ENCODE data around the gene SH2D3C. TPM values are rescaled to one million over a fixed set of nuclear protein-coding genes. Genes with fewer than 3 reads are reported as not detected.

SH2D3C gene
- total RNA-seq, 1 donor = 79.7 TPM

DNA sequence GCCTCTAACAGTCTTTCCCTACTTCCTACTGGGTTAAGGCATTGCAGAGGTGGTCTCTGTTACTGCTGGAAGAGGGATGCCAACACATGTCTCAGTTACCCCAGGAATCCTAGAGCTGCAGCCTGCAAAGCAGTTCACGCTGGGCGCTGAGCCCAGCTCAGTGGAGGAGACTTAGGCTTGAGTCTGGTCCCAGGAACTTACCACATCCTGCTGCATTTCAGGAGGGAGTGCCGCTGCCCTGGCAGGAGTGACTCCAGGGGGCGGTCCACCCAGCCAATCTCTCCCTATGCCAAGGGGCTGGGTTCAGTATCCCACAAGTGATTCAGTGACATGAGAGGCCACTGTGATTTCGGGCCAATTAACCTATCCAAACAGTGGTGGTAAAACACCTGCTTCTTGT is 55.0 kb downstream of the SH2D3C start:
- DNase-seq (ENCODE audit: low read depth in 2 of 3, low spot score in 2 of 3) = no peak

DNA sequence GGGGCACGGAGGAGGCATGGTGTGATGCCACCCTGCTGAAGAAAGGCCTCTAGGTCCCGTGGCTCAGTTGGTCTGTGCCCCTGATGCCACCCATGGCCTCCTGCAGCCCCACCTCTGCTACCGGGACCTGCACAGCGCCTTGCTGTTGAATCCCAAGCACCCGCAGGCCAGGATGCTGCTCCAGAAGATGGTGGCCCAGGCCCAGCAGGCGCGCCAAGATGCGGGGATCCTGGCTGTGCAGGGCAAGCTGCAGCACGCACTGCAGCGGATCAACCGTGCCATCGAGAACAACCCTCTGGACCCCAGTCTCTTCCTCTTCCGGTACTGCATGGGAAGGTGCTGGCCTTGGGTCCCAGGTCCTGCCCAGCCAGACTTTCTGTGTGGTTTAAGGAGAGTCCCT is 55.5 kb downstream of the SH2D3C start:
- no peak for DNase-seq (ENCODE audit: low read depth in 2 of 3, low spot score in 2 of 3)

DNA sequence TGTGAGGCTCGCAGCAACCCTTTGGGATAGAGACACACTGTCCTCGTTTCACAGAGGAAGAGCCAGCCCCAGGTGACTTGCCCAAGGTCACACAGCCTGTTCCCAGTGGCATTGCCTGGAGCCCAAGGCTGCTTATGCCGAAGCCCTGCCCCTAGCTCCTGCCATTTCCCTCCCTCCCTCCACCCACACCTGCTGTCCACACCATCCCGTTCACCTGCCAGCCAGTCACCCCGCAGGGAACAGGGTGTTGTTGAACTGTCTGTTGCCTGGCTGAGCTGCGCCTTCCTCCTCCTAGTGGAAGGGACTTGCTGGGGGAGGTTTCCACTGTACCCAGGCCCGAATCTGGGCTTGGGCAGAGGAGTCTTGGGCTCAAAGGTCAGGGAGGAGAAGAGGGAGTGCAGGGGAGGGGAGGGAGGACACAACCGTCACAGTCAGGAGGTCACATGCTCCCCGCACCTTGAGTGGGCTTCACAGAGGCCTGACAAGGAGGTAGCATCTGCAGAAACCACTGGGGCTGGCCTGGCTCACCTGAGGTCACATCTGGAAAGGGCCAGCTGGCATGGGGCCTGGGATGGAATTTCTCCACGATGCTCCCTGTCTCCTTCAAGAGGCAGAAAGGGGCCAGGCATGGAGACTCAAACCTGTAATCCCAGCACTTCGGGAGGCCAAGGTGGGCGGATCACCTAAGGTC is 56.3 kb downstream of the SH2D3C start:
- DNase-seq (ENCODE audit: low read depth in 2 of 3, low spot score in 2 of 3) = no peak

DNA sequence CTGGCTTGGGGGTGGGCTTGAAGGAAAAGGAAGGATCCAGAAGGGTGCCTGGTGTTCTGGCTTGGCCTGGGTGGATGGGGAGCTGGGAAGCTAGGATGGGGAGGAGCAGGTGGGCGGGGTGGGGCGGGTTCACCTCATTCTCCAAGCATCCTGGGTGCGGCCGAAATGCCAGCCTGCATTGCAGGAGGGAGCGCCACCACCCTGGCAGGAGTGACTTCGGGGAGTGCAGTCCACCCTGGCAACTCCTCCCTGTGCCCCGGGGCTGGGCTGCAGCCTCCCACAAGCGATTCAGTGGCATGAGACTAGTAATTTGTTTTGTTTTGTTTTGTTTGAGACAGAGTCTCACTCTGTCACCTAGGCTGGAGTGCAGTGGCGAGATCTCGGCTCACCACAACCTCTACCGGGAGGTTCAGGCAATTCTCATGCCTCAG is 57.1 kb downstream of the SH2D3C start:
- DNase-seq (ENCODE audit: low read depth in 2 of 3, low spot score in 2 of 3) = no peak

DNA sequence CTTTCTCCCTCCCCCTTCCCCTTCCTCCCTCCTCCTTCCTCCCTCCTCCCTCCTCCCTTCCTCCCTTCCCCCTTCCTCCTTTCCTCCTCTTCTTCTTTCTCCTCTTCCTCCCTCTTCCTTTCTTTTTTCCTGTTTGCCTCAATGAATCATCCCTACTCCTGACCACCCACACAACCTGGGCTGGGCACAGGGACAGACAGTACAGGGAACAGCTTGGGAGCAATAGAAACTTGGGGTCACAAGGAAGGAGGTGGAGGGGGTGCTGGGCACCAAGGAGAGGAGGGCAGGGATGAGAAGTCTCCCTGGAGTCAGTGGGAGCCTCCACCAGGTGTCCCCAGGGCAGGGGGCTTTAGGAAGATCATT is 57.6 kb downstream of the SH2D3C start:
- DNase-seq (ENCODE audit: low read depth in 2 of 3, low spot score in 2 of 3) = no peak

DNA sequence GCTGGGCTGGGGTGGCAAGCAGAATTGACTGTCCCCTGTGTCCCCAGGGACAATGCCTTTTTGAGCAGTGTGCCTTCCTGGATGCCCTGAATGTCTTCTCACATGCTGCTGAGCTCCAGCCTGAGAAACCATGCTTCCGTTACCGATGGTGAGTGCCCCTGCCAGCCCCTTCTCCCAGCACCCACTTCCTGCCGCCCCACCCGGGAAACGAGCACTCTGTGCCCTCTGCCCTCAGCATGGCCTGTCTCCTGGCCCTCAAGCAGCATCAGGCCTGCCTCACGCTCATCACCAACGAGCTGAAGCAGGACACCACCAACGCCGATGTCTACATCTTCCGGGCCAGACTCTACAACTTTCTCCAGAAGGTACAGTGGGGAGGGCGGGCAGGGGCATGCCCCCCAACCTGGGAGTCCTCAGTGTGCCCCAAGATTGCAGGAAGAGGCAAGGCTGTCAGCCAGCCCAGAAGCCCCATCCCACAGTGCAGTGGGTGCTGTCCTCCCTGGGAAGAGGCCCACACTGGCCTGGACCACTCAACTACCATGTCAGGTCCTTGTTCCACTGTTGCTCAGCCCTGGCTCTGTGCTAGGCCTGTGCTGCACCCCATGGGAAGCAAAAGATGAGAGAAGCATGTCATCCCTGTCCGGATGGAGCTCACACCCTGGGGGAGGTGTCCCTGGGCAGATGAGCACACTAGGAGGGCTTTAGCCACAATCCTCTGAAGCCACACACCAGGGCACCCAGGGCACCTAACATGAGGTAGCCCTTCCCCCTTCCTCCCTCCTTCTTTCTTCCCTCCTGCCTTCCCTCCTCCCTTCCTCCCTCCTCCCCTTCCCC is 58.2 kb downstream of the SH2D3C start:
- DNase-seq (ENCODE audit: low read depth in 2 of 3, low spot score in 2 of 3) = no peak

DNA sequence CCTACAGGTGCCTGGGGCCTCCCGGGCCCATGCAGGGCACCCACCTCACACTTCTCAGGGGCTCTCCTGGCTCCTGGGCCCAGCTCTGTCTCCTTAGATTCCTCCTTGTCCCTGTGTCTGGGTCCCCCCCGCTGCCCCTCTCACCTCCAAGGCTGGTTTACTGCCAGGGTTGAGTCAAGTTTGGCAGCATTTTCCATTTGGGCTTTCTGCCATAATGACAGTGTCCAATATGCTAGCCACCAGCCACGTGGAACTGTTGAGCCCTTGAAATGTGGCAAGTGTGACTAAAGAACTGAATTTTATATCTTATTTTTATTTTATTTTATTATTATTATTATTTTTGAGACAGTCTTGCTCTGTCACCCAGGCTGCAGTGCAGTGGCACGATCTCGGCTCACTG is 60.7 kb downstream of the SH2D3C start:
- DNase-seq (ENCODE audit: low read depth in 2 of 3, low spot score in 2 of 3) = no peak

DNA sequence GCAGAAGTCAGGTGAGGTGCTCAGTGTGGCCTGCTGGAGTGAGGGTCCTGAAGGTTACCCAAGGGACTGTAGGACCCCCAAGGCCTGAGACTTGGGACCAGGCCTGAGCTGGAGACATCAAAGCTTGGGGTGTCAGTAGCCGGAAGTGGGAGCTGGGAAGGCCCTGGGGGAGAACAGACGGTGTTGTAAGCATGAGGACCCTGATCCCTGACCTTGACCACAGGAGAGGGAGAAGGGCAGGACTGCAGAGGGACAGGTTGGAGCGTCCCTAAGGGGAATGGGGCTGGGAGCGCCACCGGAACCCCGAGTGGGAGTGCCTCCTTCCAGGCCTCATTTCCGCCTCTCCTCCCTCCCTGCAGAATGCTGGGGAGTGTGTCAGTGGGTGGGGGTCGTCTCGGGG is 62.1 kb downstream of the SH2D3C start:
- DNase-seq (ENCODE audit: low read depth in 2 of 3, low spot score in 2 of 3) = no peak

DNA sequence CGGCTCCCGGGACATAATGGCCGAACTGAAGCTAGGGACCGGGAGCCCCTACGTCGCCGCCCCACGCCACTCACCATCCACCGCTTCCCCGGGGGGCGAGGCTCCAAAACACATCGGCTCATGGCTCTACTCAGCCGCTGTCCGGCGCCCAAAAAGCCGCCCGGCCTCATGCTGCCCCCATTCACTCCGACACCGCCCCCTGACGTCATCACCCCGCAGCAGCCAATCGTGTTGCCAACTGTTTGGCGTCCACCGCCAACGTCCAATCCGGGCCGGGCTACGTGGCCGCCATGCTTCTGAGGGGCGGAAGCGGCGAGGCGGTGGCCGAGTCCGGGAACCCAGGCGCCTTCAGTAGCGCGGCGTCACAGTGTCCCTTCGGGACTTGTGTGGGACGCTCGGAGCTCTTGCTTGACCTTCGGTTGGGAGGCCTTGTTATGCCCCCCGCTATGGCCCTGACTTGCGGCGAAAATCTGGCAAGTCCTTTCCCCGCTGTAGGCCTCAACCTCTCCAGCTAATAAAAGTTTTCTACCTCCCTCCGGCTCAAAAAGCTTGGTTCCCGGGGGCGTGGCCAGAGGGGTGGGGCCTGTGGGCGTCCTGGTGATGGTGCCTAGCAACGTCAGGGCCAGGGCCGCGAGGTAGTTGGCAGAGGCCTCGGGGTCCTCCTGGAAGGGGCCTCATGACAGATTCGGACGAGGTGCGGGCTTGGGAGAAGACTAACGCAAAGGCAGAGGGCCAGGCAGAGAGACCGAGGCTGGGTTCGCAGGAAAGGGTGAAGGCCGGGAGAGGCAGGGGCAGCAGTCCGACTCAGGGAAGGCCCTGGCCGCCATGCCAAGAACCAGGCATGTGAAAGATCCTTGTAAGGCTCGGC is 62.8 kb downstream of the SH2D3C start, which contains the start of the genes PTRH1 and TTC16:
PTRH1 (minus strand) TSS at position 194 of the 868 bp plus-strand sequence; CDS start at position 170, 24 bp downstream.
TTC16 (plus strand) TSS at position 610 of the 868 bp plus-strand sequence; CDS start at position 677, 67 bp downstream.
- DNase-seq (ENCODE audit: low read depth in 2 of 3, low spot score in 2 of 3) = peak; percentile 89 to 97 (median 95)

DNA sequence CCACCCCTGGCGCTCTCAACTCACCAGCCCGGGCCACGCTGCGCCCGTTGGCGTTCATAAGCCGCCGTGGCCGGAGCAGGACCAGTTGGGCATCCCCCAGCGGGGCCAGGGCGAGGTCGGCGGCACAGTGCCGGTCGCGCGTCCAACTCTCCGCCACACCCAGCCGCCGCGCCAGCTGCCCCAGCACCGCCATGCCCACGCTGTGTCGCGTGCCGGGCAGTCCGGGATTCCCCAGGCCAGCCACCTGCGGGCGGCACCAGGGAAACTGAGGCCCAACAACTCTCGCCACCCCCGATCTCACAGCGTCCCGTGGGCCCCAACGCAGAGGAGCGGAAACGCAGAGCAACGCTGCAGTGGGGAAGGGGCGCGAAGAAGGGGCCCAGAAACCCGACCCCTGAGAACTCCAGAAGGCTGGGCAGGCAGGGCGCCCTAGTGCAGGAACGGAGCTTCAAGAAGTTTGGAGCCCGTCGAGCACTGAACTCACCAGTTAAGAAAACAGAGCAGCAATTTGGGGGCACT is 63.5 kb downstream of the SH2D3C start:
- no peak for DNase-seq (ENCODE audit: low read depth in 2 of 3, low spot score in 2 of 3)

DNA sequence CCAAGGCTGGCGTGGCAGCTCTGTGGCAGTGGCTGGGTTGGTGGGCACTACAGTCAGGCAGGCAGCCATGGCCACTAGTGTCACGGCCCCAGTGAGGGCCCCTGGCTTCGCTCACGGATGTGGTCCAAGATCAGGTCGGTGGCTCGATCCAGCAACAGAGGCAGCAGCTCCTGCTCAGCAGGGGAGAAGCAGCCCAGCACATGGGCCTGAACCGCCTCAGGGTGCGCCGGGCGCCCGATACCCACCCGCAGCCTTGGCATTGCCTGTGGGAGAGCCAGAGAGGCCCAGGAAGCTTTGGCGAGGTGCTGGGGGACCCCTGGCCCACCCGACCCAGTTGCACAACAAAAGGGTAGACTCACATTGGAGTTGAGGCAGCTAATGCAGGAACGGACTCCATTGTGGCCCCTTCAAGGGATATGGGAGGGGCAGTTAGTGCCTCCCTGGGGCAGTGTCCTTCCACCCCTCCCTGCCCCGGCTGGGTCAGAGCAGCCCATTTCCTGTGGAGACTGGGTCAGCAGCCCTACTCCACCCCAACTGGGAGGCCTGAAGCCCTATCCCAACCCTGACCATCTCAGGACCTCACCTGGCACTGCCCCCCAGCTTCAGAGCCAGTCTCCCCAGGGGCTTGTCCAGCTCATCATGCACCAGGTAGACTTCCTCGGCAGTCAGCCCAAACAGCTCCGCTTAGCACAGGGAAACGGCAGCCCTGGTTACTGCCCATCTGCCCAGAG is 64.3 kb downstream of the SH2D3C start:
- no peak for DNase-seq (ENCODE audit: low read depth in 2 of 3, low spot score in 2 of 3)

DNA sequence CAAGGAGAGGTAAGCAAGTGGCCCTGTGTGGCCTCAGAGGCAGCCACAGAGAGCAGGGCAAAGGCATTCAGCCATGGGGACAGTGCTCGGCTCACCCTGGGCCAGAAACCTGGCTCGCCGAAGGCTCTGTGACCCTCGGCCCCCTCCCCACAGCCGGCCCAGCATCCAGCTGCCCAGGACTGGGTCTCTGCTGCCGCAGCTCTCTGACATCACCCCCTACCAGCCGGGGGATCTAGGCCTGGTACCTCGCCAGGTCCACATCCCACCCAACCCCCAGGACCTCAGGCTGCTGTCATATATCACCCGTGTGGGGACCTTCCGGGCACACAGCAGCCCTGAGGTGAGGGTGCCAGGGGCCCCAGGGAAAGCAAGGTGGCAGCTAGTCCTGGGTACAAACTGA is 65.6 kb downstream of the SH2D3C start:
- DNase-seq (ENCODE audit: low read depth in 2 of 3, low spot score in 2 of 3) = no peak

DNA sequence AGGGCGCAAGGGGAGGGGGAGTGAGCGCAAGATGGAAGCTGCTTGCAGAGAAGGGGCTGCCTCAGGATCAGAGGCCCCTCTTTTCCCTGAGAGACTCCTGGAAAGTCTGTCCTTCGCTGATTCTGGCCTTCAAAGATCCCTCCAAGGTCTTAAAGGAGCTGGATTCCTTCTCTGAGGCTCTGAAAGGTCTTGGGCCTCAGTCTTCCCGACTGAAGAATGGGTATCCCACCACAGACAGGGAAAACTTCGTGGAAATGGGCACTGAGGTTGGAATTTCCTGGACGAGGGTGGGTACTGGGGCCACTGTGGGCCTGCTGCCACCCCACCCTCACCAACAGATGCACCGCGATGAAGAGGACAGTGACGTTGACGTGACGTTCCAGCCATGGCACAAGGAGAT is 66.1 kb downstream of the SH2D3C start:
- no peak for DNase-seq (ENCODE audit: low read depth in 2 of 3, low spot score in 2 of 3)

DNA sequence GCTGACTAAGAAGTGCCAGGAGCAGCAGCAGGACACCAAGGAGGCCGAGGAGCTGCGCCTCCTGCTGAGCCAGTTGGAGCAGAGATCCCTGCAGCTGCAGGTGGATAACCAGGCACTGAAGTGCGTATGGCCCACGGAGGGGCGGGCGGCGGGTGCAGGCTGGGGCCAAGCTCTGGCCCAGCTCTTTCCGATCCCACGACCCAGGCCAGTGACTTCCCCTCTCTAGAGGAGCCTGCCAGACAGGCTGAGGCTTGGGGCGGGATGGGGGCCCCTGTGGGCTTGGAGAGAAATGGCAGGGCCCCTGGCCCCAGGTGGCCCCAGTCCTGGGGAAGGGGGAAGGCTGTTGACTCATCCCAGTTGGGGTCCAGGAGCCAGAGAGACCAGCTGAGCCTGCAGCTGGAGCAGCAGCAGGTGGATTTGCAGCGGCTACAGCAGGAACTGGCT is 66.6 kb downstream of the SH2D3C start:
- no peak for DNase-seq (ENCODE audit: low read depth in 2 of 3, low spot score in 2 of 3)

DNA sequence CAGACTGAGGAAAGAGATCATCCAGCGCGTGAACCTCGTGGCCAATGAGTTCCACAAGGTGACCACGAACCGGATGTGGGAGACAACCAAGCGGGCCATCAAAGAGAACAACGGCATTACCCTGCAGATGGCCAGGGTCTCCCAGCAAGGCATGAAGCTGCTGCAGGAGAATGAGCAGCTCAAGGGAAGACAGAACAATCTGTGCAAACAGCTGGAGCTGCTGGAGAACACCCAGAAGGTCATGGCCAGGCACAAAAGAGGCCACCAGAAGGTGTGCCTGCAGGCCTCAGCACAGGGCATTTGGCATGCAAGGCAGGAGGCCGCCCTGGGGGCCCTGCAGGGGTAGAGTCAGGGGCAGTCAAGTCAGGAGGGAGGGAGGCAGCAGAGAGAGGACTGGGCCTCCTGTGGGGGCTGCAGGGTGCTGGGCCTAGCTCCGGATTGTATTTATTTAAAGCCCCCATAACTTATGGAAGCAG is 67.2 kb downstream of the SH2D3C start:
- peak in 1 of 3 donors; percentile 50 for DNase-seq (ENCODE audit: low read depth in 2 of 3, low spot score in 2 of 3)

DNA sequence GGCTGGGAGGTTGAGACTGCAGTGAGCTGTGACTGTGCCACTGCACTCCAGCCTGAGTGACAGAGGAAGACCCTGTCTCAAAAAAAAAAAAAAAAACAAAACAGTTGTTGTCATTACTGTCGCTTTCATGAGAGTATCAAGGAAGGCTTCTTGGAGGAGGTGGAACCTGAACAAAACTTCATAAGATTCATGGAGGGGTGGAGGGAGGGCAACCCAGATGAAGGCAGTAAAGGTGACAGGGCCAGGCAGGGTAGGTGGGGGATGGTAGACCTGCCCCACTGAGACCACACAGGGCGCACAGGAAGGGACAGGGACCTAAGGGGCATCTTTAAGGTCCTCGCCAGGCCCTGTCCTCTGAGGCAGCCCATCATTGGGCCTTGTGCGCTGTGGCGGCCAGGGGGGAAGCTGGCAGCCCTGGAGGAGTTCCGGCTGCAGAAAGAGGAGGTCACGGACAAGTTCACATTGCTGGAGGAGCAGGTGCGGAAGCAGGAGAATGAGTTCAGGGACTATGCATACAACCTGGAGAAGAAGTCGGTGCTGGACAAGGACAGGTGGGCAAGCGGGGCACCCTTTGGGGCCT is 68.2 kb downstream of the SH2D3C start:
- DNase-seq (ENCODE audit: low read depth in 2 of 3, low spot score in 2 of 3) = no peak

DNA sequence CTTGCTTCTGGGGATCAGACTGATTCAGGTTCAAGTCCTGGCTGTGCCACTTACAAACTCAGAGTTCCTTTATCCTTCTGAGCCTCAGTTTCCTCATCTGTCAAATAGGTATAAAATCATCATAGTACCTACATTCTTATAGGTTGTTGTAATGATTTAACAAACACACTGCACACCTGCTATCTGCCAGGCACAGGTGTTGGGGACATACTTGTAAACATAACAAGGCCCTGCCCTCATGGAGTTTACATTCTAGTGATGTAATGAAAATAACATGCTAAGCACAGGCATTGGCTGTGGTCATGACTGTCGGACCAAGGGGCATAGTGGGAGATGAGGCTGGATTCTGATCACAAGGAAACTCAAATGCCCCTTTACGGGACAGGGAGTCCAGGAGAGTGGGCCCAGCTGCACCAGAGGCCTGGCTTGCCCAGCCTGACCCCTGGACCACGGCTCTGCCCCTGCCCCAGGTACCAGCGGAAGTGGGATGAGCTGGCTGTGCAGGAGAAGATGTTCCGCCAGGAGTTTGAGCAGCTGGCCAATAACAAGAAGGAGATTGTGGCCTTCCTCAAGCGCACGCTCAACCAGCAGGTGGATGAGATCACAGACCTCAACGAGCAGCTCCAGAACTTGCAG is 69.4 kb downstream of the SH2D3C start:
- DNase-seq (ENCODE audit: low read depth in 2 of 3, low spot score in 2 of 3) = no peak

DNA sequence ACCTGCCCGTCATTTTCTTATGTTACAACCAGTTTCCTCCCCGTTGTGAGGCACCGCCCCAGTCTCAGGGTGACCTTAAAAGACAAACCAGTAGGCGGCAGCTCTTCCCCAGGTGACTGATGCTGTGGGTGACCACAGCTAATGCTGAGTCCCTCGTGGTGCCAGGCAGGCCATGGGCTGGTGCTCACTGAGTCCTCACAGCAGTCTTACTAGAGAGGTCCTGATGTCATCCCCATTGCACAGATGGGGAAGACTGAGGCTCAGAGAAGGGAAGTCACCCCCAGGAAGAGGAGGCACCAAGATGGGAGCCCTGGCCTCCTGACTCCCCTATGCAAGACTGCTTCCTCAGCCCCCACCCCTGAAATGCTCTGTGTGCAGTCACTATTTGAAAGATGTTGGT is 70.7 kb downstream of the SH2D3C start:
- DNase-seq (ENCODE audit: low read depth in 2 of 3, low spot score in 2 of 3) = no peak

DNA sequence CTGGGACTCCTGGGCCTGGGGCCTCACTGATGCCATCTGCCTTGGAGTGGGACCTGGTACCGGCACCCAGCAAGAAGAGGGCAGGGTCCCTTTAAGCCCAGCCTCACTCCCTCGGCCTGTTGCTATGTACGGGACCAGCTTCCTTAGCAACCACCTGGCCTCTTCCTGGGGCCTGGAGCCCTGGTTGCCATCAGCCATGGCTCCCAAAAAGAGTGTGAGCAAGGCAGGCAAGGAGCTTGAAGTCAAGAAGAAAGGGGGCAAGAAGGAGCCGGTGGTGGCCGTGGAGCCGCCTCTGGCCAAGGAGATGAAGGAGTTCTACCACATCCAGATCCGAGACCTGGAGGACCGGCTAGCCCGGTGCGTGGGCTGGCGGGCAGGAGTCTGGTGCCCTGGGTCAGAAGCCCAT is 71.6 kb downstream of the SH2D3C start, which contains the start of gene CFAP157:
CFAP157 (plus strand) TSS at position 153 of the 406 bp plus-strand sequence; CDS start at position 197, 44 bp downstream.
- peak in 2 of 3 donors; percentile 18 to 36 for DNase-seq (ENCODE audit: low read depth in 2 of 3, low spot score in 2 of 3)

Measured in hematopoietic multipotent progenitor cell (in vitro differentiated cells).